ENCODE results near the gene GAD2. TPM values are rescaled to one million over a fixed set of nuclear protein-coding genes. Genes with fewer than 3 reads are reported as not detected.

The GAD2 gene
- total and polyA plus RNA-seq, 4 donors, result 5.6 to 31.5 (median 22.3) TPM

- peak in 2 of 6 donors; percentile 13 to 86 for DNase-seq (ENCODE audit: low read depth in 4 of 6, low spot score in 6 of 6)
- no peak overlapping the region for H3K4me3 ChIP-seq (ENCODE audit: low read depth, low read length)
- no peaks in the 10 kb centered on the region for H3K4me1 ChIP-seq (ENCODE audit: control insufficient read depth, insufficient read depth, low read length)
- H3K36me3 ChIP-seq (ENCODE audit: control insufficient read depth, insufficient read depth, low read length), result no peaks in the 10 kb centered on the region
- H3K9me3 ChIP-seq (ENCODE audit: control insufficient read depth, insufficient read depth, low read length), result no peaks in the 10 kb centered on the region
- no peak overlapping the region for H3K27ac ChIP-seq (ENCODE audit: low read depth, low read length)
- WGBS (ENCODE audit: insufficient coverage), result no CpG with 5 or more reads among the region's 5 CpGs
- peaks cover 14% of the 10 kb centered on the region for H3K27me3 ChIP-seq (ENCODE audit: control insufficient read depth, insufficient read depth, low read length)
Observed at GRCh38 chr10:26242706-26243350, 26.3 kb downstream of the GAD2 start.

- peak in 2 of 6 donors; percentile 65 to 83 for DNase-seq (ENCODE audit: low read depth in 4 of 6, low spot score in 6 of 6)
- Histone ChIP-seq H3K9me3 (ENCODE audit: control insufficient read depth, insufficient read depth, low read length) (no peaks in the 10 kb centered on the region), H3K27ac (ENCODE audit: low read depth, low read length) (no peak overlapping the region), H3K4me3 (ENCODE audit: low read depth, low read length) (no peak overlapping the region), H3K36me3 (ENCODE audit: control insufficient read depth, insufficient read depth, low read length) (no peaks in the 10 kb centered on the region), H3K4me1 (ENCODE audit: control insufficient read depth, insufficient read depth, low read length) (no peaks in the 10 kb centered on the region), H3K27me3 (ENCODE audit: control insufficient read depth, insufficient read depth, low read length) (peaks cover 14% of the 10 kb centered on the region)
- WGBS (ENCODE audit: insufficient coverage), result 17% methylated on average over 4 of the region's 5 CpGs
Observed at GRCh38 chr10:26243351-26243720, 26.8 kb downstream of the GAD2 start.

GRCh38 chr10:26249681-26250080 lies 33.1 kb downstream of the GAD2 start:
- no peaks in the 10 kb centered on the region for H3K27me3 ChIP-seq (ENCODE audit: control insufficient read depth, insufficient read depth, low read length)
- no peaks in the 10 kb centered on the region for H3K4me1 ChIP-seq (ENCODE audit: control insufficient read depth, insufficient read depth, low read length)
- 94% methylated on average over 3 of the region's 6 CpGs for WGBS (ENCODE audit: insufficient coverage)
- DNase-seq (ENCODE audit: low read depth in 4 of 6, low spot score in 6 of 6), result no peak
- H3K27ac ChIP-seq (ENCODE audit: low read depth, low read length), result no peak overlapping the region
- H3K4me3 ChIP-seq (ENCODE audit: low read depth, low read length), result no peak overlapping the region
- no peaks in the 10 kb centered on the region for H3K9me3 ChIP-seq (ENCODE audit: control insufficient read depth, insufficient read depth, low read length)
- no peaks in the 10 kb centered on the region for H3K36me3 ChIP-seq (ENCODE audit: control insufficient read depth, insufficient read depth, low read length)

- no peaks in the 10 kb centered on the region for H3K4me1 ChIP-seq (ENCODE audit: control insufficient read depth, insufficient read depth, low read length)
- no peaks in the 10 kb centered on the region for H3K36me3 ChIP-seq (ENCODE audit: control insufficient read depth, insufficient read depth, low read length)
- 93% methylated on average over 5 of the region's 6 CpGs for WGBS (ENCODE audit: insufficient coverage)
- H3K27me3 ChIP-seq (ENCODE audit: control insufficient read depth, insufficient read depth, low read length), result no peaks in the 10 kb centered on the region
- H3K9me3 ChIP-seq (ENCODE audit: control insufficient read depth, insufficient read depth, low read length), result no peaks in the 10 kb centered on the region
- H3K4me3 ChIP-seq (ENCODE audit: low read depth, low read length), result no peak overlapping the region
- DNase-seq (ENCODE audit: low read depth in 4 of 6, low spot score in 6 of 6), result no peak
- H3K27ac ChIP-seq (ENCODE audit: low read depth, low read length), result no peak overlapping the region
Observed at GRCh38 chr10:26251925-26252324, 35.4 kb downstream of the GAD2 start.

GRCh38 chr10:26254616-26255015 lies 38.0 kb downstream of the GAD2 start:
- H3K9me3 ChIP-seq (ENCODE audit: control insufficient read depth, insufficient read depth, low read length), result no peaks in the 10 kb centered on the region
- H3K4me3 ChIP-seq (ENCODE audit: low read depth, low read length), result no peak overlapping the region
- H3K27me3 ChIP-seq (ENCODE audit: control insufficient read depth, insufficient read depth, low read length), result no peaks in the 10 kb centered on the region
- WGBS (ENCODE audit: insufficient coverage), result 88% methylated on average over 7 of the region's 7 CpGs
- no peak for DNase-seq (ENCODE audit: low read depth in 4 of 6, low spot score in 6 of 6)
- no peak overlapping the region for H3K27ac ChIP-seq (ENCODE audit: low read depth, low read length)
- H3K4me1 ChIP-seq (ENCODE audit: control insufficient read depth, insufficient read depth, low read length), result no peaks in the 10 kb centered on the region
- no peaks in the 10 kb centered on the region for H3K36me3 ChIP-seq (ENCODE audit: control insufficient read depth, insufficient read depth, low read length)

- no peak for DNase-seq (ENCODE audit: low read depth in 4 of 6, low spot score in 6 of 6)
- H3K36me3 ChIP-seq (ENCODE audit: control insufficient read depth, insufficient read depth, low read length), result no peaks in the 10 kb centered on the region
- no peaks in the 10 kb centered on the region for H3K27me3 ChIP-seq (ENCODE audit: control insufficient read depth, insufficient read depth, low read length)
- H3K4me3 ChIP-seq (ENCODE audit: low read depth, low read length), result no peak overlapping the region
- H3K27ac ChIP-seq (ENCODE audit: low read depth, low read length), result no peak overlapping the region
- no CpG with 5 or more reads among the region's 1 CpG for WGBS (ENCODE audit: insufficient coverage)
- no peaks in the 10 kb centered on the region for H3K4me1 ChIP-seq (ENCODE audit: control insufficient read depth, insufficient read depth, low read length)
- no peaks in the 10 kb centered on the region for H3K9me3 ChIP-seq (ENCODE audit: control insufficient read depth, insufficient read depth, low read length)
Observed at GRCh38 chr10:26259341-26259740, 42.8 kb downstream of the GAD2 start.

GRCh38 chr10:26269754-26270153 lies 53.2 kb downstream of the GAD2 start:
- peak in 5 of 6 donors; percentile 37 to 94 (median 51) for DNase-seq (ENCODE audit: low read depth in 4 of 6, low spot score in 6 of 6)
- no peaks in the 10 kb centered on the region for H3K4me1 ChIP-seq (ENCODE audit: control insufficient read depth, insufficient read depth, low read length)
- no peak overlapping the region for H3K27ac ChIP-seq (ENCODE audit: low read depth, low read length)
- no peaks in the 10 kb centered on the region for H3K27me3 ChIP-seq (ENCODE audit: control insufficient read depth, insufficient read depth, low read length)
- H3K4me3 ChIP-seq (ENCODE audit: low read depth, low read length), result no peak overlapping the region
- no peaks in the 10 kb centered on the region for H3K36me3 ChIP-seq (ENCODE audit: control insufficient read depth, insufficient read depth, low read length)
- WGBS (ENCODE audit: insufficient coverage), result no CpG with 5 or more reads among the region's 8 CpGs
- H3K9me3 ChIP-seq (ENCODE audit: control insufficient read depth, insufficient read depth, low read length), result no peaks in the 10 kb centered on the region

- Histone ChIP-seq H3K36me3 (ENCODE audit: control insufficient read depth, insufficient read depth, low read length) (no peaks in the 10 kb centered on the region), H3K27me3 (ENCODE audit: control insufficient read depth, insufficient read depth, low read length) (no peaks in the 10 kb centered on the region)
Observed at GRCh38 chr10:26274391-26274790, 57.8 kb downstream of the GAD2 start.

GRCh38 chr10:26278295-26278694 lies 61.7 kb downstream of the GAD2 start:
- H3K27me3 ChIP-seq (ENCODE audit: control insufficient read depth, insufficient read depth, low read length), result no peaks in the 10 kb centered on the region
- no CpG with 5 or more reads among the region's 3 CpGs for WGBS (ENCODE audit: insufficient coverage)
- no peak overlapping the region for H3K4me3 ChIP-seq (ENCODE audit: low read depth, low read length)
- H3K27ac ChIP-seq (ENCODE audit: low read depth, low read length), result no peak overlapping the region
- no peak for DNase-seq (ENCODE audit: low read depth in 4 of 6, low spot score in 6 of 6)
- no peaks in the 10 kb centered on the region for H3K9me3 ChIP-seq (ENCODE audit: control insufficient read depth, insufficient read depth, low read length)
- peaks cover 3% of the 10 kb centered on the region for H3K4me1 ChIP-seq (ENCODE audit: control insufficient read depth, insufficient read depth, low read length)
- no peaks in the 10 kb centered on the region for H3K36me3 ChIP-seq (ENCODE audit: control insufficient read depth, insufficient read depth, low read length)

More at GRCh38 chr10:26274391-26274790, 57.8 kb downstream of the GAD2 start:
- peak in 3 of 6 donors; percentile 32 to 87 (median 74) for DNase-seq (ENCODE audit: low read depth in 4 of 6, low spot score in 6 of 6)
- 46% methylated on average over 5 of the region's 5 CpGs for WGBS (ENCODE audit: insufficient coverage)
- H3K4me3 ChIP-seq (ENCODE audit: low read depth, low read length), result no peak overlapping the region
- no peaks in the 10 kb centered on the region for H3K9me3 ChIP-seq (ENCODE audit: control insufficient read depth, insufficient read depth, low read length)
- peaks cover 3% of the 10 kb centered on the region for H3K4me1 ChIP-seq (ENCODE audit: control insufficient read depth, insufficient read depth, low read length)
- no peak overlapping the region for H3K27ac ChIP-seq (ENCODE audit: low read depth, low read length)

- Histone ChIP-seq H3K4me1 (ENCODE audit: control insufficient read depth, insufficient read depth, low read length) (no peaks in the 10 kb centered on the region), H3K27me3 (ENCODE audit: control insufficient read depth, insufficient read depth, low read length) (no peaks in the 10 kb centered on the region), H3K9me3 (ENCODE audit: control insufficient read depth, insufficient read depth, low read length) (no peaks in the 10 kb centered on the region), H3K4me3 (ENCODE audit: low read depth, low read length) (no peak overlapping the region), H3K36me3 (ENCODE audit: control insufficient read depth, insufficient read depth, low read length) (no peaks in the 10 kb centered on the region), H3K27ac (ENCODE audit: low read depth, low read length) (no peak overlapping the region)
- DNase-seq (ENCODE audit: low read depth in 4 of 6, low spot score in 6 of 6), result no peak
- 98% methylated on average over 3 of the region's 4 CpGs for WGBS (ENCODE audit: insufficient coverage)
Observed at GRCh38 chr10:26290236-26290635, 73.7 kb downstream of the GAD2 start.
